DMS53 treated with DMSO at 0.1 percent for 48 hours (cell line): ENCODE data around the gene LYPD6B.

Source experiments
- DNase-seq: peaks from one replicate; lab custom pipeline; 2025; ENCODE audit not compliant: unreplicated experiment; lab: John Stamatoyannopoulos, UW

Gene LYPD6B

GRCh38 chr2:149038442-149039212 lies at the start of gene LYPD6B:
LYPD6B (plus strand) TSS chr2:149038699; CDS start chr2:149130949, 92,250 bp downstream.
- DNase-seq, result no peak

GRCh38 chr2:148989882-148990493 lies 48.5 kb upstream of the LYPD6B start:
- peak; percentile 10 for DNase-seq

GRCh38 chr2:148990968-148991367 lies 47.5 kb upstream of the LYPD6B start:
- DNase-seq, result no peak

- no peak for DNase-seq
Measured at GRCh38 chr2:148992448-148992847, 46.1 kb upstream of the LYPD6B start.

- DNase-seq, result no peak
Measured at GRCh38 chr2:148993351-148993750, 45.1 kb upstream of the LYPD6B start.

- peak; percentile 59 for DNase-seq
Measured at GRCh38 chr2:148994341-148994740, 44.2 kb upstream of the LYPD6B start.

- no peak for DNase-seq
Measured at GRCh38 chr2:148996805-148997204, 41.7 kb upstream of the LYPD6B start.

GRCh38 chr2:148998165-148998830 lies 40.2 kb upstream of the LYPD6B start:
- DNase-seq, result no peak

- no peak for DNase-seq
Measured at GRCh38 chr2:148998831-148999200, 39.7 kb upstream of the LYPD6B start.

- no peak for DNase-seq
Measured at GRCh38 chr2:148999451-148999921, 39.0 kb upstream of the LYPD6B start.

- no peak for DNase-seq
Measured at GRCh38 chr2:149000158-149000938, 38.2 kb upstream of the LYPD6B start.

GRCh38 chr2:149001496-149001895 lies 37.0 kb upstream of the LYPD6B start:
- DNase-seq, result no peak

- no peak for DNase-seq
Measured at GRCh38 chr2:149002378-149002890, 36.1 kb upstream of the LYPD6B start.

GRCh38 chr2:149002891-149003740 lies 35.4 kb upstream of the LYPD6B start:
- no peak for DNase-seq

GRCh38 chr2:149004836-149005235 lies 33.7 kb upstream of the LYPD6B start:
- no peak for DNase-seq

- DNase-seq, result no peak
Measured at GRCh38 chr2:149005471-149006077, 32.9 kb upstream of the LYPD6B start.

- no peak for DNase-seq
Measured at GRCh38 chr2:149006883-149007543, 31.5 kb upstream of the LYPD6B start.

GRCh38 chr2:149008381-149008780 lies 30.1 kb upstream of the LYPD6B start:
- DNase-seq, result no peak
